Mammary epithelial cell (primary cell): ENCODE data around the gene GPR158.

Experiments used
- EZH2 ChIP-seq: IDR thresholded peaks from 2 replicates; pipeline ENCODE4 v1.6.1; 2012; ENCODE audit warnings: low read length, inconsistent platforms, borderline replicate concordance
- TF ChIP-seq, protein P1 (sequence below), 2 donors: IDR thresholded peaks in 1 of 2; conservative IDR thresholded peaks in 1 of 2; 2 replicates each; pipeline ENCODE4 v1.5.1; 2011 to 2012; ENCODE audit warnings: inconsistent platforms in 2 of 2, low read length in 2 of 2, mild to moderate bottlenecking in 2 of 2, control low read depth in 1 of 2, low read depth in 1 of 2; ENCODE audit not compliant: insufficient read depth in 1 of 2; ENCODE audit errors: extremely low read depth in 1 of 2

GRCh38 chr10:25210265-25210664 is 35.5 kb downstream of the GPR158 start:
- TF ChIP-seq, protein P1, sequence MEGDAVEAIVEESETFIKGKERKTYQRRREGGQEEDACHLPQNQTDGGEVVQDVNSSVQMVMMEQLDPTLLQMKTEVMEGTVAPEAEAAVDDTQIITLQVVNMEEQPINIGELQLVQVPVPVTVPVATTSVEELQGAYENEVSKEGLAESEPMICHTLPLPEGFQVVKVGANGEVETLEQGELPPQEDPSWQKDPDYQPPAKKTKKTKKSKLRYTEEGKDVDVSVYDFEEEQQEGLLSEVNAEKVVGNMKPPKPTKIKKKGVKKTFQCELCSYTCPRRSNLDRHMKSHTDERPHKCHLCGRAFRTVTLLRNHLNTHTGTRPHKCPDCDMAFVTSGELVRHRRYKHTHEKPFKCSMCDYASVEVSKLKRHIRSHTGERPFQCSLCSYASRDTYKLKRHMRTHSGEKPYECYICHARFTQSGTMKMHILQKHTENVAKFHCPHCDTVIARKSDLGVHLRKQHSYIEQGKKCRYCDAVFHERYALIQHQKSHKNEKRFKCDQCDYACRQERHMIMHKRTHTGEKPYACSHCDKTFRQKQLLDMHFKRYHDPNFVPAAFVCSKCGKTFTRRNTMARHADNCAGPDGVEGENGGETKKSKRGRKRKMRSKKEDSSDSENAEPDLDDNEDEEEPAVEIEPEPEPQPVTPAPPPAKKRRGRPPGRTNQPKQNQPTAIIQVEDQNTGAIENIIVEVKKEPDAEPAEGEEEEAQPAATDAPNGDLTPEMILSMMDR (conservative IDR thresholded peaks at IDR 0.05 in 1 of 2, IDR thresholded peaks at IDR 0.05 in 1 of 2; ENCODE audit: extremely low read depth in 1 of 2, insufficient read depth in 1 of 2, low read depth in 1 of 2, low read length in 2 of 2), result no peak
- no peak for TF ChIP-seq EZH2
